ENCODE data around the gene ADIPOR2. TPM values are rescaled to one million over a fixed set of nuclear protein-coding genes. Genes with fewer than 3 reads are reported as not detected.

ADIPOR2 gene
- total RNA-seq, 1 experiment from 2014 or later = 26.5 TPM

DNA sequence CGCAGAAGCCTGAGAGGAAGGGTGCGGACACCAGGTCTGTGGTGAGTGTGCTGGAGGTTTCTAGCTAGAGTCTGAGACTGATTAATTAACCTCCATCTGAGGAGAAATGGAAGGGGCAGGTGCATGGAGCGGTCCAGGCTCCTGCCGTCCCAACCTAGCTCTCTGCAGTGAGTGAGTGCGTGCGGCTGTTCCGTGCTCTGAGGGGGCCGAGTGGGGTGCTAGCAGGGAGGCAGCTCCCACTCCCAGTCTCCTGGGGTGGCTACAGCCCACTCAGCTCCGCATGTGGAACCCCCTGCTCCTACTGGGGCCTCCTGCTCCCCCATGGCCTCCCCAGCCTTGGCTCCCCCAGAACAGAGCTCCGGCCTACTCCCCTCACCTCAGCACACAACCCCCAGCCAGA lies 132.4 kb downstream of the ADIPOR2 start:
- no peak overlapping the region for H3K4me3 ChIP-seq (ENCODE audit: low read length)
- H4K20me1 ChIP-seq (ENCODE audit: low read length) = no peaks in the 10 kb centered on the region
- H3K4me2 ChIP-seq (ENCODE audit: low read length) = no peak overlapping the region
- H3K9me2 ChIP-seq (replicated peaks; ENCODE audit: low read length) = no peaks in the 10 kb centered on the region
- ChIA-PET POLR2A (ENCODE audit: unreplicated experiment) (no interaction called here), CTCF (no interaction called here)
- DNase-seq (no peak), ATAC-seq (no peak)
- H2AFZ ChIP-seq (ENCODE audit: low read length) = no peak overlapping the region
- peaks cover 62% of the 10 kb centered on the region for H3K27me3 ChIP-seq (ENCODE audit: low read length)
- no peaks in the 10 kb centered on the region for H3K9me3 ChIP-seq (ENCODE audit: low read length)
- H3K4me1 ChIP-seq (ENCODE audit: insufficient read depth, low read length) = no peaks in the 10 kb centered on the region
- H3K27ac ChIP-seq (ENCODE audit: low read length) = no peak overlapping the region
- TF ChIP-seq EZH2phosphoT487 (IDR thresholded peaks at IDR 0.05; ENCODE audit: borderline replicate concordance, low read length) (no peak), EZH2 (IDR thresholded peaks at IDR 0.05; ENCODE audit: low read length, unreplicated experiment) (no peak)
- TF ChIP-seq, protein P1, sequence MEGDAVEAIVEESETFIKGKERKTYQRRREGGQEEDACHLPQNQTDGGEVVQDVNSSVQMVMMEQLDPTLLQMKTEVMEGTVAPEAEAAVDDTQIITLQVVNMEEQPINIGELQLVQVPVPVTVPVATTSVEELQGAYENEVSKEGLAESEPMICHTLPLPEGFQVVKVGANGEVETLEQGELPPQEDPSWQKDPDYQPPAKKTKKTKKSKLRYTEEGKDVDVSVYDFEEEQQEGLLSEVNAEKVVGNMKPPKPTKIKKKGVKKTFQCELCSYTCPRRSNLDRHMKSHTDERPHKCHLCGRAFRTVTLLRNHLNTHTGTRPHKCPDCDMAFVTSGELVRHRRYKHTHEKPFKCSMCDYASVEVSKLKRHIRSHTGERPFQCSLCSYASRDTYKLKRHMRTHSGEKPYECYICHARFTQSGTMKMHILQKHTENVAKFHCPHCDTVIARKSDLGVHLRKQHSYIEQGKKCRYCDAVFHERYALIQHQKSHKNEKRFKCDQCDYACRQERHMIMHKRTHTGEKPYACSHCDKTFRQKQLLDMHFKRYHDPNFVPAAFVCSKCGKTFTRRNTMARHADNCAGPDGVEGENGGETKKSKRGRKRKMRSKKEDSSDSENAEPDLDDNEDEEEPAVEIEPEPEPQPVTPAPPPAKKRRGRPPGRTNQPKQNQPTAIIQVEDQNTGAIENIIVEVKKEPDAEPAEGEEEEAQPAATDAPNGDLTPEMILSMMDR (conservative IDR thresholded peaks at IDR 0.05; ENCODE audit: low read depth, low read length) = no peak
- intact Hi-C loops (cut with micrococcal nuclease) = no loop called here
- H3K79me2 ChIP-seq (ENCODE audit: low read length) = no peaks in the 10 kb centered on the region
- no peak overlapping the region for H3K9ac ChIP-seq (ENCODE audit: low read length)
- BruUV-seq (replicated peaks) = no TSS peak
- no peaks in the 10 kb centered on the region for H3K36me3 ChIP-seq (ENCODE audit: low read depth, low read length)
- H3F3A ChIP-seq (ENCODE audit: low read length, unreplicated experiment) = no peaks in the 10 kb centered on the region

DNA sequence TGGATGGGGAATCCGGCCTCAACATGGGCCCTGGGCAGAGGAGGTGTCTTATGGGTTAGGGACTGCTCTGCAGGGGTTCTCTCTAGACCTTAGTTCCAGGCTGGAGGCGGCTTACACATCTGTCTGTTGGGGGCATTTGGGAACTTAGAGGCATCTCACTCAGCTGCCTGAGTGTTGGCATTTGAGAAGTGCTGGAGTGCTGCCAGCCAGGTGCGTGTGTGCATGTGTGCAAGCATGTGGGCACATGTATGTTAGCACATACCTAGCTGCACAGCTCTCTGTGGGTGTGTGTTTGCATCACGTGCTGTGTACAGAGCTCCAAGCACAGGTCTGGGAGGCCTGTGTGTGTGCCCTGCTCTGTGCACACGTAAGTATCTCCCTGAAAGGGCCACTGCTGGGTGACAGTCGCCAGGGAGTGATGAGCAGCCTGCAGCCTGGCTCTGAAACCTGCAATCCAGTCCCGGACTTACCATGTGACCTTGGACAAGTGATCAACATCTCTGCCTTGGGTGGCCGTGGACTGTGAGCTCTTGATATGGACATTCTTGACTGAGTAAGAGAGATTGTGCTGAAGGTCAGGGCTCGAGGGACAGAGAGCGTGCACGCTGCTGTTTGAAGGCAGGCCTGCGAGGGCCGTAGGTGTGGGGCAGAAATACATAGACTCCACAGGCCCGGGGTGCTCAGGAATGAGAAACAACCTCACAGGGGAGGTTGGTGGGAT lies 134.7 kb downstream of the ADIPOR2 start:
- intact Hi-C loops (cut with micrococcal nuclease) = no loop called here
- TF ChIP-seq, protein P1 (conservative IDR thresholded peaks at IDR 0.05; ENCODE audit: low read depth, low read length) = no peak
- TF ChIP-seq EZH2 (IDR thresholded peaks at IDR 0.05; ENCODE audit: low read length, unreplicated experiment) = no peak
- no peak for TF ChIP-seq EZH2phosphoT487 (IDR thresholded peaks at IDR 0.05; ENCODE audit: borderline replicate concordance, low read length)
- H4K20me1 ChIP-seq (ENCODE audit: low read length) = no peaks in the 10 kb centered on the region
- CTCF ChIA-PET = no interaction called here
- H3K9ac ChIP-seq (ENCODE audit: low read length) = no peak overlapping the region
- no peaks in the 10 kb centered on the region for H3F3A ChIP-seq (ENCODE audit: low read length, unreplicated experiment)
- H3K4me3 ChIP-seq (ENCODE audit: low read length) = no peak overlapping the region
- no peaks in the 10 kb centered on the region for H3K9me2 ChIP-seq (replicated peaks; ENCODE audit: low read length)
- no peaks in the 10 kb centered on the region for H3K79me2 ChIP-seq (ENCODE audit: low read length)
- no peaks in the 10 kb centered on the region for H3K4me1 ChIP-seq (ENCODE audit: insufficient read depth, low read length)
- BruUV-seq (replicated peaks) = no TSS peak
- H2AFZ ChIP-seq (ENCODE audit: low read length) = no peak overlapping the region
- no peak for DNase-seq
- H3K9me3 ChIP-seq (ENCODE audit: low read length) = no peaks in the 10 kb centered on the region
- H3K36me3 ChIP-seq (ENCODE audit: low read depth, low read length) = no peaks in the 10 kb centered on the region
- H3K27me3 ChIP-seq (ENCODE audit: low read length) = peaks cover 47% of the 10 kb centered on the region
- POLR2A ChIA-PET (ENCODE audit: unreplicated experiment) = no interaction called here
- H3K4me2 ChIP-seq (ENCODE audit: low read length) = no peak overlapping the region
- ATAC-seq = no peak
- H3K27ac ChIP-seq (ENCODE audit: low read length) = no peak overlapping the region

DNA sequence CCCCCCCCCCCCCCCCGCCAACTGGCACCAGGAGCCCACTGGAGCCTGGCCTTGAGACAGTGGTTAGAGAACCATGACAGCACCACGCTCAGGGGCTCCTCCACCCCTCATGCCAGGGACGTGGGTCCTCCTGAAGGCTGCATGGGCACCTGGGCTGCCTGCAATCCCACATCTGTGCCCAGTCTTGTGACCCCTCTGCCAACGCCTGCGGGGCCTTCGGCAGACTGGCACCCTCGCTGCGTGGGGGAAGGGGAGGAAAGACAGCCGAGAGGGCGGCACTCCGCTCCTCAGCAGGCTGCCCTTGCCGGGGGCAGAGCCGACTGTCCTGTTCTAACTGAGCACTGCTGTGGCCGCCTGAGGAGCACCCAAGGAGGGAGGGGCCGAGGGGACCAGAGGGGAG lies 135.5 kb downstream of the ADIPOR2 start:
- intact Hi-C loops (cut with micrococcal nuclease) = no loop called here
- Histone ChIP-seq H3K36me3 (ENCODE audit: low read depth, low read length) (no peaks in the 10 kb centered on the region), H3K27ac (ENCODE audit: low read length) (no peak overlapping the region), H2AFZ (ENCODE audit: low read length) (no peak overlapping the region), H3K9me2 (replicated peaks; ENCODE audit: low read length) (no peaks in the 10 kb centered on the region), H3K27me3 (ENCODE audit: low read length) (peaks cover 39% of the 10 kb centered on the region), H3K4me2 (ENCODE audit: low read length) (no peak overlapping the region), H3K9me3 (ENCODE audit: low read length) (no peaks in the 10 kb centered on the region), H3K4me3 (ENCODE audit: low read length) (no peak overlapping the region), H3F3A (ENCODE audit: low read length, unreplicated experiment) (no peaks in the 10 kb centered on the region), H3K79me2 (ENCODE audit: low read length) (no peaks in the 10 kb centered on the region), H3K9ac (ENCODE audit: low read length) (no peak overlapping the region), H4K20me1 (ENCODE audit: low read length) (no peaks in the 10 kb centered on the region), H3K4me1 (ENCODE audit: insufficient read depth, low read length) (peaks cover 2% of the 10 kb centered on the region; the same call in 1 of the 2 replicates)
- ChIA-PET POLR2A (ENCODE audit: unreplicated experiment) (no interaction called here), CTCF (no interaction called here)
- DNase-seq = no peak
- TF ChIP-seq, protein P1 (conservative IDR thresholded peaks at IDR 0.05; ENCODE audit: low read depth, low read length) = no peak
- no peak for TF ChIP-seq EZH2phosphoT487 (IDR thresholded peaks at IDR 0.05; ENCODE audit: borderline replicate concordance, low read length)
- no peak for TF ChIP-seq EZH2 (IDR thresholded peaks at IDR 0.05; ENCODE audit: low read length, unreplicated experiment)
- ATAC-seq = no peak
- no TSS peak for BruUV-seq (replicated peaks)

Measured in PC-3 (cell line).